GM23248 (cell line): ENCODE data around the gene CAMK2D.

ENCODE experiments used
- EZH2 ChIP-seq: fragments of 200-600 bp; sonication (generic); IDR thresholded peaks from 2 replicates; pipeline ENCODE4 v1.6.1; 2018; ENCODE audit warnings: antibody characterized with exemption, mild to moderate bottlenecking; ENCODE audit not compliant: insufficient read depth, poor library complexity, severe bottlenecking
- EZH2phosphoT487 ChIP-seq: fragments of 200-600 bp; sonication (generic); IDR thresholded peaks from 2 replicates; pipeline ENCODE4 v1.6.1; 2018; ENCODE audit warnings: antibody characterized with exemption, moderate library complexity, mild to moderate bottlenecking, low read depth; ENCODE audit not compliant: insufficient read depth

DNA sequence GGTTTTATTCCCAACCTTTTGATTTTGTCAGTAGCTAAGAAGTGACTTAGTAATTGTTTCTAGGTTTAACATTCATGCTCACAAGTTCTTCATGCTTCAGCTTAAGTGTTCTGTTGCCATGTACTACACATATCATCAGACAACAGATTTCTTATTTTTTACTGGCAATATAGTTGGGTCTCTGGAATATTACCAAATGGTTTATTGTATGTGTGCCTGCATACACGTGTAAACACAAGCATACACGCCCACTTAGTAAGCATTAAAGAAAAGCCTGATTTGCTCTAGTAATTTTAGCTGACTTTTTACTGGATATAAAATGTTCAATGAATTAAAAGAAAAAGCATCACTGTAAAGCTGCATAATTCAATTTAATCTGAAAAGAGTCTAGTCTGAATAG, 199.8 kb downstream of the CAMK2D start:
- TF ChIP-seq EZH2 = no peak
- TF ChIP-seq EZH2phosphoT487 = no peak
